NCI-H2227 (cell line): ENCODE results near the gene CD40LG.
A peak's percentile ranks its signal among the peaks of the same experiment; 100 is the strongest.

ENCODE experiments used
- DNase-seq: peaks from one replicate; lab custom pipeline; 2025; ENCODE audit not compliant: unreplicated experiment; lab: John Stamatoyannopoulos, UW

The CD40LG gene

DNA sequence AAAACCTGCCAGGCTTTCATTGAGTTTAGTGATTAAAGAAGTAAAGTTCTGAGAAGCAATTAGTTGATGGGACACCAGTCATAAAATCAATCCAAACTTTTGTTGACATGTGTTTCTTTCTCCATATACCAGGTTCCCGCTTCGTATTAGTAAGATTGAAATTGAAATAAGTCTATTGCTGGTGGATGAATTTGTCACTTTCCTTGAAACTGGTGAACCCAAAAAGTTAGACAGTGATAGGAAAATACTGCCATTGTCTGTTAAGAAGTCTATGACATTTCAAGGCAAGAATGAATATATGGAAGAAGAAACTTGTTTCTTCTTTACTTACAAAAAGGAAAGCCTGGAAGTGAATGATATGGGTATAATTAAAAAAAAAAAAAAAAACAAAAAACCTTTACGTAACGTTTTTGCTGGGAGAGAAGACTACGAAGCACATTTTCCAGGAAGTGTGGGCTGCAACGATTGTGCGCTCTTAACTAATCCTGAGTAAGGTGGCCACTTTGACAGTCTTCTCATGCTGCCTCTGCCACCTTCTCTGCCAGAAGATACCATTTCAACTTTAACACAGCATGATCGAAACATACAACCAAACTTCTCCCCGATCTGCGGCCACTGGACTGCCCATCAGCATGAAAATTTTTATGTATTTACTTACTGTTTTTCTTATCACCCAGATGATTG lies at the start of gene CD40LG:
Gene CD40LG, plus strand, starts transcription at position 482 of the 684 bp plus-strand sequence. Its CDS starts 91 bp downstream, at position 573.
- no peak for DNase-seq

- no peak for DNase-seq
Measured at GRCh38 chrX:136598631-136599030, 49.3 kb upstream of the CD40LG start.

DNA sequence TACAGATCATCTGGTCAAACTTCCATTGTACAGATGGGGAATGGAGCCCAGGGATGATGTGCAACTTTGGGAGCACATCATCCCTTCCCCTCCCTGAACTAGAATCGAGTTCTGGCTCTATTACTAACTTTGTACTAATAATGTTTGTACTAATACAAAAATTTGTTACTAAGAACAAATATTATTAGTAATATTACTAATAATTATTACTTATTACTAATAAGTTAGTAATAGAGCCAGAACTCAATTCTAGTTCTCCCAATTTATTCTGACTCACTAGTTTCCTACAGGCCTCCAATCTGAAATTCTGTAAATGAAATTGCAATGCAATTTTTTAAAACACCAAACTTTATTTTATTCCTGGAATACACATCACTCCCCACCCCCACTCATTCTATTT lies 47.9 kb upstream of the CD40LG start:
- DNase-seq: no peak

GRCh38 chrX:136607236-136607635 lies 40.7 kb upstream of the CD40LG start:
- DNase-seq: no peak

GRCh38 chrX:136608295-136608933 lies 39.5 kb upstream of the CD40LG start:
- peak; percentile 11 for DNase-seq

DNA sequence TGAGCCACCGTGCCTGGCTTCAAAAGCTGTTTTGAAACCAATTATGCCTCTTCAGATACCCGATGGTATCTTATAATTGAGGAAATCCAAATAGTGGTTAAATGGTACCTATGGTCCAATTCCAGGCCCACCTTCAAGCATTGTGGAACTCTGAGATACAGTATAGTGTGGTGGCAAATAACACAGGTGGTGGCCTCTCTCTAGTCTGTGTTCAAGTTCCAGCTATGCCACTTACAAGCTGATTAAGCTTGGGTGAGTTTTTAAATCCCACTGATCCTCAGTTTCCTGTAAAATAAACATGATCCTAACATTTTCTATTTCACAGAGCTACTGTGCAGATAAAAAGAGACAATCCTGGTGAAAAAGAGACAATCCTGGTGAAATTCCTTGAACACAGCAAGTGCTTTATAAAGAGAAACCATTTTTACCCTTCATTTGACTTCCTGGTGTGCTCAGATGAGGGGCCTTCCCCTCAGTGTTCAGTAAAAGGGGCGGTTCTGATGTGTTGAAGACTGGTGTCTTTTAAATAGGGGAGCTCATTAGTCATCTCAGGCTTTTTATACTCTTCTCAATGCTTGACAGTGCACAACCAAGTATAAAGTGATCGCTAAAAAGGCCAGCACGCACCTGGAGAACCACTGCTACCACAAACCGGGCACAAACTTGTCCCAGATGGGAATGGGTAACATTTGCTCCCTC lies 30.8 kb upstream of the CD40LG start:
- DNase-seq: no peak

DNA sequence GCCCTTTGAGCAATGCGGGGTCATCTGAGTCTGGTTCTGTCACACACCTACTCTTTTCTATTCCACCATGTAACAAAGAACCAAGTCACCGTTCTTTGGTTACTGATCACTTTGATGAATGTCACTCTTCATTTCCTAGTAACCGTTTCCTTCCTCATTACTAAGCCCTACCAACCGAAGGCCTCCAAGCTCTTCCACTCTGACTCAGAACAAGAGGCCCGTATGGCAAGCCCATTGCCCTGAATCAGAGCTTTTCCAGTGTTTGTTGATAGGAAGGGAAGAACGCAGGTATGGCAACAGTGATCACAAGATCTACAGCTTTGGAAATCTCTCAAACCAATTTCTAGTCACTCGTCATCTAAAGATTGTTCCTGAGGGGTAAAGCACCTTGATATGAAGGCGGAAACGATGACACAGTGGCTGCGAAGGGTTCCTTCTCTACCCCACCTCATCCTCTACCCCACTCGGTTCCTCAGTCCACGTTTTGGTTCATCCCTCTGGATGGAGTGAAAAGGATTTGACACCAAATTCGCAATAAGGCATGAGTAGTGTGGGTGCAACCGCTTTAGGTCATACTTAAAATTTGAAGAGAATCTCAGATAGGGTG lies 28.0 kb upstream of the CD40LG start:
- no peak for DNase-seq

GRCh38 chrX:136620780-136621179 lies 27.2 kb upstream of the CD40LG start:
- no peak for DNase-seq

DNA sequence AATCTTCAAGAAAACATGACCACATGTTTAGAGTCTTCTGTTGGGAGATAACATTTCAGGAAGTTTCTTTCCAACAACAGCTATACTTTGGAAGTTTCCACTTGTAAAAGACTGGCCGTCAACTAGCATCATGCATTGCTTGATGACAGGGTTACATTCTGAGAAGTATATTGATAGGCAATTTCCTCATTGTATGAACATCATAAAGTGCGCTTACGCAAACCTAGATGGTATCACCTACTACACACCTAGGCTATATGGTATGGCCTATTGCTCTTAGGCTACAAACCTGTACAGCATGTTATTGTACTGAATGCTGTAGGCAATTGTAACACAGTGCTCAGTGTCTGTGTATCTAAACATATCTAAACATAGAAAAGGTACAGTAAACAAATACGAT lies 25.4 kb upstream of the CD40LG start:
- DNase-seq: no peak

DNA sequence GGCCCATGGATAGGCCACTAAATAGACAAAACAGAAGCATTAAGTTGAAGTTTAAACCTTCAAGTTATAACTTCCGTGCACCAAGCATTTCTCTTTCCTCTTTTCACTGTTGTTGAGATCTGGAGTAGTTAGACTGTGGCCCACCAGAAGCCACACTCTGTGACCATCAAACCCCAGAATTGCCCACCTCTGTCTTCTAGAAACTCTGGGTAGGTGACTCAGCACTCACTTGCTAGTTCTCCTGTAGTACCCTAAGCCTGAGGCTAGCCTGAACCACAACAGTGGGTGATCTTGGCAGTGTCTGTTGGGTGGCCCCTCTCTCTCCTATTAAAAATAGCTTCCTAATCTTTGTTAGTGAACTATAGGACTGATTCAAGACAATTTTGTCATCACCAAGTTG lies 24.6 kb upstream of the CD40LG start:
- no peak for DNase-seq

DNA sequence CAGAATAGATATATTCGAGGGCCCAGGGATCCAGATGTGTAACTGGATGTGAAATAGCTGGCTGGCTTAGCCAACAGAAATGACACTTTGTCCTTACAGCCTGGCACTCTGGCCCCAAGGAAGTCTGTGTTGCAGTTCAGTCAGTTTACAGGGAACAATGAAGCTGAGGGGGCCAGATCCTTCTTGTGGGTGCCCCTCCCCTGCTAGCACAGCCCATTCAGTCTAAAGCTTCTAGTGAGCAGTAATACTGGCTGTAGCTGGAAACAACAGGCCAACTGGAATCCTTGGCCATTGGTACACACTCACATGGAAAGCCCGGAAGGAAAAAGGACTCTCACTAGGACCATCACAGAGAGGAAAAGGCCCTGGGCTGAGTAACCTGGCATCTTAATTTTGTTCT lies 22.7 kb upstream of the CD40LG start:
- no peak for DNase-seq

DNA sequence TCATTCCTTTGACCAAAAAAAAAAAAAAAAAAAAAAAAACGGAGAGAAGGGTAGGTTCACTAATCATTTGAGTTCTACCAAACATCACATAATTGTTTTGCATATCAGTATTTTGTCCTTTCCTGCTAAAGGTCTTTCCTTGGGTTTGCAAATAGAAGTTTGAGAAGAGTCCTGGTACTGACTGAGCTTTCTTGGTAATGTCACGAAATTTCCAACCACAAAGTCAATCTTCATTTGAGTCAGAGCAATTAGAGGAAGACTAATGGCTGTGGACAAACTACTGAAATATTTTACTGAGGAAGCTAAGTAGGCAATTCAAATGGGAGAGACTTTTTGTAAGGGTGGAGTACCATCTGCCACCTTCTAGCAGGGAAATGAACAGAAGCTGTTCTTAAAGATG lies 21.7 kb upstream of the CD40LG start:
- DNase-seq: no peak

GRCh38 chrX:136626891-136627290 lies 21.1 kb upstream of the CD40LG start:
- DNase-seq: no peak

- DNase-seq: no peak
Measured at GRCh38 chrX:136627409-136627808, 20.5 kb upstream of the CD40LG start.

DNA sequence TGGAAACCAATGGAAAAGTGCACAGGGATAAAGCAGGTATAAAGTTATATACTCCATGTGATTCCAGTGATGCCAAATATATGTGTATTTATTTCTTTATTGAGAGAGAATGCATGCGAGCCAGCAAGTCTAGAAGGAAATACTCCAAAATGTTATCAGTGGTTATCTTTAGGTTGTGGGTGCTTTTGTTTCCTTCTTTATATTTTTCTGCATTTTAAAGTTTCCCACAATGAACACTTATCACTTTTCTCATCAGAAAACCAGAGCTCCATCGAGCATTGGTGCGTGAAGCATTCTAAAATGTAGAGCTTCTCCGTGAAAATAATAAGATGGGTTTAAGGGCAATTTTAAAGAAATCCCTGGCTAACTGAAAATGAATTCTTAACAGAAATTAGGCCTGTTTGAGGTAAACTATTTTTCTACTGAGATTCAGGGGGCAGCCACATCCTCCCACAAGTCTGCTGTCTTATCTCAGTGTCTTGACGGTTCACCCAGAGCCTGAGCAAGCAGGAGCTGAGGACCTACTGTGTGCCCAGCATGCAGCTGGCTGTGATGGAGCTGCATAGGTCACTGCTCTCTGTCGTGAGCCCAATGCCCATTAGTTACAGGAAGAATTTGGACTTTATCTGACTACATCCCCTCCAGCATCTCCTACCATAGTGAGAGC lies 18.7 kb upstream of the CD40LG start:
- DNase-seq: no peak

DNA sequence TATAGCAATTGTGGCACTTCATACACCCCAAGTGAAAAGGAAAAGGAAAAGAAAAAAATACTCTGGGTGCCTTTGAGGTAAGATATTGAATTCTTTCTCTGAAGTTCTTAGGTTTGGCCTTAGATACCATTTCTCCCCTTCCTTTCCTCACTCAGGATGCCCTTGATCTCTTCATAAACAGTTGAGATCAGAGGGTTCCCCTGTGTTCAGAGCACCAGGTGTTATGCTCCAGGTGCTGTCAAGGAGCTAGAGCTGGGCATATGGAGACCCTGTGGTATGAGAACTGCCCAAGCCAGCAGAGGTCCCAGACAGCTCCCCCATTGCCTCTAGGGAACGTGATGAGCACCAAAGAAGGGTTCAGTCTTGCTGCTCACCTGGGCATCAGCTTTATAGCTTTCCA lies 17.1 kb upstream of the CD40LG start:
- no peak for DNase-seq

GRCh38 chrX:136635235-136635634 lies 12.7 kb upstream of the CD40LG start:
- no peak for DNase-seq

DNA sequence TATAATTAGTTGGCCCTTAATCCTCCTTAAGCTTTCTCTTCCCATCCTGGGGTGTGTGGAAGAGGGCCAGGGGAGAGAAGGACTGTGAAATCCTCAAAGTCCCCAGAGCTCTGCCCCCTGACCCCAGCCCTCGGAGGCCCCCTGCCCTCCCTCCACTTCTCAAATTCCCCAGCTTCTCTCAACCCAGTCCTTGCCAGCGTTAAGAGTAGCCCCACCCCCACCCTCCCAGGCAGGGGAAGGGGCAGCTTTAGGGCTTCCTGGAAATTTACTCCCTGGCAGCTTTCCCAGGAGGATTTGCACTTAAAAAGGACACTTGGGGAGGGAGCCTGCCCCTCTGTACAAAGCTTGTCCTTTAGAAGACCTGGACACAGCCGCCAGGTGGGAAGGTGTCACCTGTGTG lies 11.8 kb upstream of the CD40LG start:
- DNase-seq: no peak

DNA sequence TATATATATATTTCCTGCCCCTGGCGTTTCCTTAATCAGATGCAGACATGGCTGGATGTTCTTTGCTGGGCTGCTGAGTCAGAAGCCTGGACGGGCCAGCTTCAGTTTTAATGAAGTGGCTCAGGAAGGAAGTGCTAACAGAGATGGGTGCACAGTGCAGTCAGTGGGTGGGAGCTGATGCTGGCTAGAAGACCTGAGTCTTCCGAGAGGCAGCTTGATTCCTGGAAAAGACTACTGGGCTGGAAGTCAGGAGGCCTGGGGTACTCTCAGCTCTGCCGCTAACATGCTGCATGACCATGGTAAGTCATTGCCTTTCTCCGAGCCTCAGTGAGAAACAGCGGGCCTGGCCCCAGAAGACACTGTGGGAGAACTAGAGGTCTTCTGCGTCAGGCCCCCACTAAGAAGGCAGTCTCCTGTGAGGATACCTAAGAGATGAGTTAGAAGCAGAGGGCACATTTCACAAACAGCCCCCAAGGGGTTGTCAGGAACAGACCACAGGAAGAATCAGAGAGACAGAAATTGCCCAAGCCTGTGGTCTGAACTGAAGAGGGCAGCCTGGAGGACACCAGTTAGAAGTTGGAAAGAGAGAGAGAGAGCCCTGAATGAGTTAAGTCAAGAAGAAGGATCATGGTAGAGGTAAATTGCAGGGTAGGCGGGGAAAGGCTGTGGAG lies 8.3 kb upstream of the CD40LG start:
- no peak for DNase-seq

DNA sequence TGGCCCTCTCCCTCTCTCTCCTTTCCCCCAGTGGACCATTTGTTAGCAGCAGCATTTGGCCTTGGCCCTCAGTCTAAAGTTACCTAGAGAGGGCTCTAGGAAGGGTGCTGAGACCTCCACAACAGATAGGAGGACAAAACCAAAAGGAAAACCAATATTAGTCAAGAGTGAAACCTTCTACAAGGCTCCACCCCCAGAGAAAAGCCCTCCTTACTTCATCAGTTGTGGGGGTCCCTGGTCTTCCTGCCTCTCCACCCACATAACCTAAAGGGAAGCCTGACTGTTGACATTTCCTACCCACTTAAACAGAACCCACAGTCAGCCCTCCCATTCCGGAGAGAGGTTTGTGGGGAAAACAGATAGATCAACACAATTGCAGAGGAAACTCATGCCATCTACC lies 4.7 kb upstream of the CD40LG start:
- DNase-seq: no peak
